ENCODE results near the gene DHX16.

DHX16 gene

GRCh38 chr6:30691208-30691847 is 18.5 kb upstream of the DHX16 start:
- DNase-seq: no peak

- DNase-seq: peak; percentile 62 to 72
These were observed 17.8 kb upstream of the DHX16 start, which contains the start of gene NRM for GRCh38 chr6:30690403-30691207. TSS of gene NRM (minus strand) at chr6:30690984. CDS start at chr6:30690974, 10 bp downstream.

- no peak for DNase-seq
These were observed 17.2 kb upstream of the DHX16 start for GRCh38 chr6:30689985-30690384.

- DNase-seq: no peak
These were observed 16.4 kb upstream of the DHX16 start for GRCh38 chr6:30689022-30689865.

GRCh38 chr6:30688569-30688968 is 15.8 kb upstream of the DHX16 start:
- peak in 1 of 2 donors; percentile 44 for DNase-seq

- no peak for DNase-seq
These were observed 15.0 kb upstream of the DHX16 start for GRCh38 chr6:30687659-30688431.

- DNase-seq: peak; percentile 83 to 86
These were observed 14.3 kb upstream of the DHX16 start for GRCh38 chr6:30686908-30687658.

GRCh38 chr6:30686009-30686907 is 13.5 kb upstream of the DHX16 start, which contains the start of gene PPP1R18:
TSS of gene PPP1R18 (minus strand) at chr6:30686645. CDS start at chr6:30686018, 627 bp downstream.
- peak; percentile 84 to 87 for DNase-seq

GRCh38 chr6:30685157-30686008 is 12.6 kb upstream of the DHX16 start:
- peak in 1 of 2 donors; percentile 33 for DNase-seq

- peak; percentile 60 to 63 for DNase-seq
These were observed 11.8 kb upstream of the DHX16 start for GRCh38 chr6:30684386-30685156.

GRCh38 chr6:30683980-30684338 is 11.2 kb upstream of the DHX16 start:
- DNase-seq: no peak

- DNase-seq: no peak
These were observed 10.6 kb upstream of the DHX16 start for GRCh38 chr6:30683183-30683979.

GRCh38 chr6:30682143-30683117 is 9.6 kb upstream of the DHX16 start:
- DNase-seq: peak; percentile 90 to 91

GRCh38 chr6:30681766-30682142 is 8.9 kb upstream of the DHX16 start:
- DNase-seq: no peak

GRCh38 chr6:30679765-30680535 is 7.1 kb upstream of the DHX16 start:
- DNase-seq: no peak

Data from CD4-positive, alpha-beta T cell treated with Interferon alpha-2 for 1 hour (primary cell).